AG04450 (cell line): ENCODE measurements around the gene ZBTB11. TPM values are rescaled to one million over a fixed set of nuclear protein-coding genes. Genes with fewer than 3 reads are reported as not detected.
"Not testable (repeated sequence)": the region's sequence is repeated elsewhere in the genome, so short reads cannot be mapped to it uniquely, and the experiment has no call there.

ENCODE experiments used
- CTCF ChIA-PET: fragments of 300-600, 350-600 bp; formaldehyde crosslinking; extraction: SDS; loops from one replicate; lab custom pipeline; 2022; ENCODE audit warnings: antibody characterized with exemption, inconsistent platforms; lab: Charles Lee
- POLR2A ChIA-PET: fragments of 350-600 bp; formaldehyde crosslinking; extraction: SDS; loops from one replicate; lab custom pipeline; 2021; ENCODE audit warnings: antibody characterized with exemption, inconsistent platforms; lab: Yijun Ruan, JAX
- DNase-seq: peaks from one replicate; pipeline ENCODE4 v3.0.0-alpha.2; 2011; ENCODE audit warnings: low read depth, low spot score
- H3K27ac ChIP-seq: one replicate; pipeline ENCODE4 v1.5.1; 2012; ENCODE audit warnings: low read depth, low read length, control low read depth
- H3K27me3 ChIP-seq: one replicate; pipeline ENCODE4 v1.6.0; 2012; ENCODE audit warnings: low read length; ENCODE audit not compliant: control insufficient read depth, insufficient read depth
- H3K4me3 ChIP-seq: 2 replicates; pipeline ENCODE4 v1.5.1; 2011; ENCODE audit warnings: mild to moderate bottlenecking, low read depth, low read length, control low read depth
- H3K9me3 ChIP-seq: 2 replicates; pipeline ENCODE4 v1.5.1; 2012; ENCODE audit warnings: low read length; ENCODE audit not compliant: control insufficient read depth, insufficient read depth
- CTCF ChIP-seq: IDR thresholded peaks from 2 replicates; pipeline ENCODE4 v1.5.1; 2011; ENCODE audit warnings: low read depth, low read length, control low read depth, inconsistent platforms
- polyA plus RNA-seq: library from polyadenylated mRNA; depleted of rRNA; stranded (reverse); fragments of >200 nt; gene quantifications from 2 replicates; pipeline ENCODE4 v1.2.3, GENCODE V29; 2011

The ZBTB11 gene
- polyA plus RNA-seq, 1 experiment = 13.8 TPM

GRCh38 chr3:101695779-101696372, 18.9 kb upstream of the ZBTB11 start:
- DNase-seq = no peak
- H3K4me3 ChIP-seq = no peak overlapping the region
- POLR2A ChIA-PET = no interaction called here
- no peaks in the 10 kb centered on the region for H3K27me3 ChIP-seq
- CTCF ChIA-PET = interaction anchor here (0.6 to 1.6 kb wide), 5 partner anchors 10 to 169 kb away, joined by 3 to 8 read pairs (median 3); partner anchors contain the start of gene RPL24
- no peak overlapping the region for H3K27ac ChIP-seq
- peak; percentile 54 for TF ChIP-seq CTCF
- no peaks in the 10 kb centered on the region for H3K9me3 ChIP-seq

DNA sequence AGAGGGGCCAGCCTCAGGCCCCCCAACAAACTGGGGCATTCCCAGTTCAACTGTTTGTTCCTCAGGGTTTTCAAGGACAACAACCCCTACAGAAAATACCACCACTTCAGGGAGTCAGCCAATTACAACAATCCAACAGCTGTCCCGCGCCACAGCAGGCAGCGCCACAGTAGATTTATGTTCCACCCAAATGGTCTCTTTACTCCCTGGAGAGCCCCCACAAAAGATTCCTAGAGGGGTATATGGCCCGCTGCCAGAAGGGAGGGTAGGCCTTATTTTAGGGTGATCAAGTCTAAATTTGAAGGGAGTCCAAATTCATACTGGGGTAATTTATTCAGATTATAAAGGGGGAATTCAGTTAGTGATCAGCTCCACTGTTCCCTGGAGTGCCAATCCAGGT, 17.9 kb upstream of the ZBTB11 start:
- DNase-seq, POLR2A ChIA-PET, H3K27ac ChIP-seq, H3K9me3 ChIP-seq, H3K27me3 ChIP-seq, H3K4me3 ChIP-seq: not testable (repeated sequence)
- CTCF ChIA-PET = interaction anchor here (0.7 to 1.6 kb wide), 5 partner anchors 9 to 170 kb away, joined by 3 to 8 read pairs (median 3); partner anchors contain the start of gene RPL24

DNA sequence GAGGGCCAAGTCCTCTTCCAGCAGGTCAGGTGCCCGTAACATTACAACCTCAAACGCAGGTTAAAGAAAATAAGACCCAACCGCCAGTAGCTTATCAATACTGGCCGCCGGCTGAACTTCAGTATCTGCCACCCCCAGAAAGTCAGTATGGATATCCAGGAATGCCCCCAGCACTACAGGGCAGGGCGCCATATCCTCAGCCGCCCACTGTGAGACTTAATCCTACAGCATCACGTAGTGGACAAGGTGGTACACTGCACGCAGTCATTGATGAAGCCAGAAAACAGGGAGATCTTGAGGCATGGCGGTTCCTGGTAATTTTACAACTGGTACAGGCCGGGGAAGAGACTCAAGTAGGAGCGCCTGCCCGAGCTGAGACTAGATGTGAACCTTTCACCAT, 16.6 kb upstream of the ZBTB11 start:
- H3K27ac ChIP-seq, CTCF ChIA-PET, H3K27me3 ChIP-seq, H3K4me3 ChIP-seq, H3K9me3 ChIP-seq, DNase-seq, POLR2A ChIA-PET: not testable (repeated sequence)
- TF ChIP-seq CTCF = peak; percentile 32

DNA sequence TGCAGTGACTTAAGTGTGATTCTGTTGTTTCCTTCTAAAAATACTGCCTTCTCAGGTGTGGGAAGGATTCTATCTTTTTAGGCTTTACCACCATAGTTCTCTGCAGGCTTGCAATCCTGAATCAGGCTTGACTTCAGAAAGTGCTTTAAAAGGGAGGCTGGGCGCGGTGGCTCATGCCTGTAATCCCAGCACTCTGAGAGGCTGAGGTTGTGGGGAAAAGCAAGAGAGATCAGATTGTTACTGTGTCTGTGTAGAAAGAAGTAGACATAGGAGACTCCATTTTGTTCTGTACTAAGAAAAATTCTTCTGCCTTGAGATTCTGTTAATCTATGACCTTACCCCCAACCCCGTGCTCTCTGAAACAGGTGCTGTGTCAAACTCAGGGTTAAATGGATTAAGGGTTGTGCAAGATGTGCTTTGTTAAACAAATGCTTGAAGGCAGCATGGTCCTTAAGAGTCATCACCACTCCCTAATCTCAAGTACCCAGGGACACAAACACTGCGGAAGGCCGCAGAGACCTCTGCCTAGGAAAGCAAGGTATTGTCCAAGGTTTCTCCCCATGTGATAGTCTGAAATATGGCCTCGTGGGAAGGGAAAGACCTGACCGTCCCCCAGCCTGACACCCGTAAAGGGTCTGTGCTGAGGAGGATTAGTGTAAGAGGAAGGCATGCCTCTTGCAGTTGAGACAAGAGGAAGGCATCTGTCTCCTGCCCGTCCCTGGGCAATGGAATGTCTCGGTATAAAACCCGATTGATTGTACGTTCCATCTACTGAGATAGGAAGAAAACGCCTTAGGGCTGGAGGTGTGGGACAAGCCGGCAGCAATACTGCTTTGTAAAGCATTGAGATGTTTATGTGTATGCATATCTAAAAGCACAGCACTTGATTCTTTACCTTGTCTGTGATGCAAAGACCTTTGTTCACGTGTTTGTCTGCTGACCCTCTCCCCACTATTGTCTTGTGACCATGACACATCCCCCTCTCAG, 15.0 kb upstream of the ZBTB11 start:
- H3K27me3 ChIP-seq, CTCF ChIA-PET, H3K27ac ChIP-seq, POLR2A ChIA-PET, DNase-seq, H3K4me3 ChIP-seq, H3K9me3 ChIP-seq: not testable (repeated sequence)

- Histone ChIP-seq H3K27me3 (no peaks in the 10 kb centered on the region), H3K4me3 (no peak overlapping the region), H3K27ac (no peak overlapping the region), H3K9me3 (no peaks in the 10 kb centered on the region; the same call in 1 of the 2 replicates)
- no peak for DNase-seq
- POLR2A ChIA-PET = no interaction called here
- CTCF ChIA-PET = interaction anchor here (0.7 to 0.8 kb wide), 3 partner anchors 17 to 512 kb away, joined by 4 to 5 read pairs (median 4); no protein-coding TSS in a partner anchor
- no peak for TF ChIP-seq CTCF
Observed at GRCh38 chr3:101690972-101691371, 14.0 kb upstream of the ZBTB11 start.
